Erythroblast (primary cell): ENCODE measurements around the gene RPRD1B.
"Not testable (repeated sequence)": the region's sequence is repeated elsewhere in the genome, so short reads cannot be mapped to it uniquely, and the experiment has no call there.

Experiments used
- DNase-seq, 2 experiments: peaks; one replicate each; lab custom pipeline; 2025; lab: John Stamatoyannopoulos, UW
- GATA1 ChIP-seq: IDR thresholded peaks from 2 replicates; pipeline ENCODE4 v1.6.1; 2011; ENCODE audit warnings: low read depth, mild to moderate bottlenecking, control low read depth, low read length, moderate library complexity
- POLR2A ChIP-seq: IDR thresholded peaks from 2 replicates; pipeline ENCODE4 v1.6.1; 2011; ENCODE audit warnings: mild to moderate bottlenecking, low read length

RPRD1B gene

GRCh38 chr20:37992802-37993409 is 40.6 kb upstream of the RPRD1B start:
- TF ChIP-seq GATA1 (no peak), POLR2A (no peak)
- peak; percentile 56 to 63 for DNase-seq

- TF ChIP-seq GATA1 (no peak), POLR2A (no peak)
- DNase-seq = no peak
These were observed 39.0 kb upstream of the RPRD1B start for GRCh38 chr20:37994512-37994911.

GRCh38 chr20:37995856-37996605 is 37.5 kb upstream of the RPRD1B start:
- no peak for TF ChIP-seq GATA1
- TF ChIP-seq POLR2A = no peak
- no peak for DNase-seq

- DNase-seq = no peak
- no peak for TF ChIP-seq GATA1
- TF ChIP-seq POLR2A = no peak
These were observed 36.0 kb upstream of the RPRD1B start for GRCh38 chr20:37997516-37997915.

GRCh38 chr20:37999526-38000263 is 33.9 kb upstream of the RPRD1B start:
- TF ChIP-seq POLR2A = no peak
- TF ChIP-seq GATA1 = no peak
- DNase-seq = no peak

- no peak for TF ChIP-seq POLR2A
- no peak for TF ChIP-seq GATA1
- no peak for DNase-seq
These were observed 33.3 kb upstream of the RPRD1B start for GRCh38 chr20:38000293-38000692.

GRCh38 chr20:38001173-38001875 is 32.2 kb upstream of the RPRD1B start:
- TF ChIP-seq GATA1 (no peak), POLR2A (no peak)
- DNase-seq = no peak

- peak in 1 of 2 experiments; percentile 34 for DNase-seq
- TF ChIP-seq POLR2A = no peak
- TF ChIP-seq GATA1 = no peak
These were observed 31.6 kb upstream of the RPRD1B start for GRCh38 chr20:38001981-38002380.

- no peak for TF ChIP-seq GATA1
- TF ChIP-seq POLR2A = no peak
- peak; percentile 10 to 16 for DNase-seq
These were observed 31.1 kb upstream of the RPRD1B start for GRCh38 chr20:38002422-38002821.

- DNase-seq = no peak
- TF ChIP-seq POLR2A (no peak), GATA1 (no peak)
These were observed 29.1 kb upstream of the RPRD1B start for GRCh38 chr20:38004416-38004815.

GRCh38 chr20:38005903-38006302 is 27.6 kb upstream of the RPRD1B start:
- TF ChIP-seq POLR2A = no peak
- no peak for TF ChIP-seq GATA1
- DNase-seq = no peak

GRCh38 chr20:38007526-38007925 is 26.0 kb upstream of the RPRD1B start:
- TF ChIP-seq GATA1 (no peak), POLR2A (no peak)
- no peak for DNase-seq

- TF ChIP-seq POLR2A (no peak), GATA1 (no peak)
- DNase-seq = no peak
These were observed 25.2 kb upstream of the RPRD1B start for GRCh38 chr20:38008233-38008944.

GRCh38 chr20:38009416-38009815 is 24.1 kb upstream of the RPRD1B start:
- DNase-seq = not testable (repeated sequence)
